ENCODE data around the gene TLK1.

TLK1 gene

DNA sequence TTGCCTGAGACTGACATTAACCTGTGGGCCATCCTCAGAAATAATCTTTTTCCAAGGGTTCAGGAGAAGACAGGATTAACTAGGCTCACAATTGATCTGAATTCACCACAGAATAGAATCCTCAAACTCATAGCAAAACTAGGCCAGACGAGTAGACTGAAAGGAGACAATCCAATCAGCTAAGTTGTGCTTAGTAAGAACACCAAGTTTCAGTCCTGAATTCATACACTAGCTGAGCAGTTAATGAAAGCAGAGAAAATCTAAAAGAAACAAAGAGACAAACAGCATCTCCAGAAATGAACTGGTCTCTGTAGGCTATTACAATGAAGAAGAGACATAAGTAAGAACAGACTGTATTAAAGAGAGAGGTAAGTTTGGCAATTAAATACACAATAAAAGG lies 142.2 kb downstream of the TLK1 start:
- intact Hi-C loops (cut with DNase I), result no loop called here
- no peak for DNase-seq

DNA sequence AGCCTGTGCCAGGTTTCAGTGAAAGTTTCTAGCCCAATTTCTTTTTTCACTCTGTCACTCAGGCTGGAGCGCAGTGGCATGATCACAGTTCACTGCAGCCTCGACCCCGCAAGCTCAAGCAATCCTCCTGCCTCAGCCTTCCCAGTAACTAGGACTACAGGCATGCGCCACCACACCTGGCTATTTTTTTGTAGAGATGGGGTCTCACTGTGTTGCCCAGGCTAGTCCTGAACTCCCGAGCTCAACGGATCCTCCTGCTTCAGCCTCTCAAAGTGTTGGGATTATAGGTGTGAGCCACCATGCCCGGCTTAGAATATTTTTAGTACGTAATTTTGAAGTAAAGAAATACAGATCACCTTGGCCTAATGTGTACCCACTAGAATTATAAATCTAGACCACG lies 144.6 kb downstream of the TLK1 start:
- peak in 1 of 10 donors; percentile 38 for DNase-seq
- intact Hi-C loops (cut with DNase I), result no loop called here

DNA sequence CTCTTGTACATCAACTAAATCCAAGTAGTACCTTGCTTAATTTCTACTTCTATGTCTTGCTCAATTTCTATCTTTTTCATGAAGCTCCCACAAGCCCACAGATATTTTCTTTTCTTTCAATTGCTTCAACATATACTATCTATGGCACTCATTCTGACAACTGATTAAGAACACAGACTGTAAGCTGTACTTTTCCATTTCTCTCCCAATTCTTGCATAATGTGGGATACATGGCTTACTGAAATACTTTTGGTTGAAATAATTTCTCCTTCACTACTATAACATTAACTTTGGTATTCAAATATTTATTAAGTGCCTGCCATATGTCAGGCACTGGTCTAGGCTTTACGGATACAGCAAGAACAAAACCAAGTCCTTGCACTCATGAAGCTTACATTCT lies 146.8 kb downstream of the TLK1 start:
- no peak for DNase-seq
- intact Hi-C loops (cut with DNase I), result no loop called here

DNA sequence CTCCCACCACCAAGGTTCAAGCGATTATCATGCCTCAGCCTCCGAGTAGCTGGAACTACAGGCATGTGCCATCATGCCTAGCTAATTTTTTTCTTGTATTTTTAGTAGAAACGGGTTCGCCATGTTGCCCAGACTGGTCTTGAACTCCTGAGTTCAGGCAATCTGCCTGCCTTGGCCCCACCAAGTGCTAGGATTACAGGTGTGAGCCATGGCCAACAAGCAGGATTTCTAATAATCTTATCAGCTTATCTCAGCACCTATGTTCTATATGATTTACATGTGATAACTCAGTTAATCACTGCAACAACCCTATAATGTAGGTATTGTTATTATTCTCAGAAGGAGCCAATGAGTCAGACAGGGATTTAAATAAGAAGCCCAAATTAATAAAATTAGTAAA lies 151.3 kb downstream of the TLK1 start:
- intact Hi-C loops (cut with DNase I), result no loop called here
- DNase-seq, result no peak

DNA sequence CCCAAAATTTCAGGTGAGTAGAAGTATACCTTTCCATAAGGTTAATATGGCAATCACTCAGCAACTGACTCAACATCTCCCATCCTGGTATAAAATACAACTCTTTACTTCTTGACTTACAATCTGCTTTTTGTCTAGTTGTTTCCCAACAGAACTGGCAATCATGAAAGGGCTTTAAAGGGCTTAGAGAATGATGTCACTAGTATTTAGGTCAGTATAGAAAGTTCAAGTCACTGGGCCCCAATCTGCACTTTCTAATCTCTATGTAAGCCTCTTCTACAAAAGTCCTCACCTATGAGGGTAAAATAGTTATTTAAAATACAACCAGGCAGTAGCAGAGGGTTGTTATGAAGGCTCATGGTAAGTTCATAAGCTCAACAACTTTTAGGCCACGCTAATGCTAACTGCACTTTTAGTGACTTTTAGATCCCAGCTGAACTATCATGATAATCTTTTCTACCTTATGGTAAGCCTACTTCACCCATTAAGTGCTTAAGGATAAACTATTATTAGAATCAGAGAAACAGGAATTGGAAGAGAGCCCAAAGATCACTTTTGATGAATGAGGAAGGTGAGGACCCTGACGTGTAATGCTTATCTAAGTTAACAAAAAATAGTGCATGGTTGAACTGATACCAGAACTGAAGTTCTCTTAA lies 152.0 kb downstream of the TLK1 start:
- DNase-seq, result no peak
- intact Hi-C loops (cut with DNase I), result no loop called here

DNA sequence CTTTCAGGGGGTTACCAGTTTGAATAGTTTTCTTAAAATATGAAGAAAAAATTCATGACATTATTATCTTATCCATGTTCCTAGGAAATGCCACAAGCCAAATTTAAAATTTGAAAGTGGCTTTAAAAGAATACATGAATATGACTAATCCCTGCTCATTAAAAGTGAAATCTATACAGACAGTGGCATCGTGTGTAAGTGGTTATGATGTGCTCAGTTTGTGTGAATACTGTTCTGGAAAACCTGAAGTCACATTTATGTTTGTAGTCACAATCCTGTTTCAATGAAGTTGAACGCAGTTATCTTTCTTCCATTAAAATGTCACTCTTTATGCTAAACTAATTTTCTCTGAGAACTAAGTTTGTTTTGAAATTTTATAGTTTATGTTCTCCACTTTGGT lies 155.9 kb downstream of the TLK1 start:
- intact Hi-C loops (cut with DNase I), result no loop called here
- DNase-seq, result no peak

DNA sequence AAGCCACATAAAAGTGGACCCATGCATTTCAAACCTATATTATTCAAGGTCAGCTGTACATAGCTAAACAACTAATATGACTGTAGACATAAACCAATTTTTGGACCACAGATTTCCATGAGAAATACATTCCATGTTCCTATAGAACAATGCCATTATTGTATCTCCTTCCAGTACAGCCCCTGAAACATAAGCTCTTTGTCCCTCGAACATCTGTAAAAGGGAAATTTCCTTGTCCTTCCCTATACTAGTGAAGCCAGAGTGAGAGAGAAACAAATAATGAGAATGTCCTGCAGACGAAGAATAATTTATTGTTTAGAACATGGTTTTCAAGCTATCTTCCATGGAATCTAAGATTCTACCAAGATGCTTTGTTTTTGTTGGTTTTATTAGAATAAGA lies 156.3 kb downstream of the TLK1 start:
- intact Hi-C loops (cut with DNase I), result no loop called here
- no peak for DNase-seq

DNA sequence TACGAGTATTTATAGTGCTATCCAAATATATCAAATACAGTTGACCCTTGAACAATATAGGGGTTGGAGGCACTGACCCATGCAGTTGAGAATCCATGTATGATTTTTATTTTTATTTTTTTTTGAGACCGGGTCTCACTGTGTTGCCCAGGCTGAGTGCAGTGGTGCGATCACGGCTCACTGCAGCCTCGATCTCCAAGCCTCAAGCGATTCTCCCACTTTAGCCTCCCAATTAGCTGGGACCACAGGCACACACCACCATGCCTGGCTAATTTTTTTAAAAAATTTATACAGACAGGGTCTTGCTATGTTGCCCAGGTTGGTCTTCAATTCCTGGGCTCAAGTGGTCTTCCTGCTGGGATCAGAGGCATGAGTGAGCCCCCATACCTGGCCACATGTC lies 161.0 kb downstream of the TLK1 start:
- DNase-seq, result no peak
- intact Hi-C loops (cut with DNase I), result no loop called here

DNA sequence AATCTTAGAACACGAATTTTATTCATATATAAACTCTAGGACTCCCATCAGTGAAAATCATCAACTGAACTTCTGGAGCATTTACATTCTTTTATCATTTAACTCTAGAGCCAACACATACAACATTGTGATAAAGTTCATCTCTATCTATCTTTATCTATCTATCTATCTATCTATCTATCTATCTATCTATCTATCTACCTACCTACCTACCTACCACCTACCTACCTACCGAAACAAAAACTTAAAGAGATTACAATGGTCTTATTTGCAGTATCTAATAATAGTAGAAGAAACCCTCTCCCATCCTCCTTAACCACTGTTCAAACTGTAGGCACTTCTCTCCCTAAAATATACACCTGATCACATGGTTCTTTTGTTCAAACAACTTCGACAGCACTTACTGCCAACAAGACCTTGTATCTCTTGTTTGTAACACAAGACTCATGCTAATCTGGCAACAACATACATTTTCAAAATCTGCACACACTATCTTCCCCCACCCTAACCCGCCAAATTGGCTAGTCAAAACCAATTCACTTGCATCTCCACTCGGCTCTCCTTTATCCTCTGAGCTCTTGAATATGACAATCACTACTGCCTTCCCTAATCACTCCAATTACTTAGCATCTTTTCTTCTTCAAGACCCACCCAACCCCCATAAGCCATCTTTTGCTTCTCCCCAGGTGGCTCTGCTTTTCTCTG lies 162.6 kb downstream of the TLK1 start:
- intact Hi-C loops (cut with DNase I), result no loop called here
- DNase-seq, result no peak

DNA sequence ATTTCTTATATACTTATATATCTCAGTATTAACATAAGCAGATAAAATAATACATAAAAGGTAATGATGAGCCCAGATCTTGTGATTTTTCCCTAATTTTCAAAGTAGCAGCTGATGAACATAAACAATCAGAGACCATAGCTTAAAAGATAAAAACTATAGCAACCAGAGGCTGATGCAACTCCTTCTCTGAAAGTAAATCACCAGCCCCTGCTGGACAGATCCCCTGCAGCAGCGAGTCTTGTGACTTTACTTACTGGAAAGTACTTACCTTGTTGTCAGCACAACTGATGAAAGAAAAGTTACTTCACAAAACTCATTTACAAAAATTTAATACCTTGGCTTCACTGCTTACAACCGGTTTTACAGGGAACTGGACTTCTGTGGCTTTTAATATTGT lies 164.4 kb downstream of the TLK1 start:
- DNase-seq, result no peak
- intact Hi-C loops (cut with DNase I), result no loop called here

DNA sequence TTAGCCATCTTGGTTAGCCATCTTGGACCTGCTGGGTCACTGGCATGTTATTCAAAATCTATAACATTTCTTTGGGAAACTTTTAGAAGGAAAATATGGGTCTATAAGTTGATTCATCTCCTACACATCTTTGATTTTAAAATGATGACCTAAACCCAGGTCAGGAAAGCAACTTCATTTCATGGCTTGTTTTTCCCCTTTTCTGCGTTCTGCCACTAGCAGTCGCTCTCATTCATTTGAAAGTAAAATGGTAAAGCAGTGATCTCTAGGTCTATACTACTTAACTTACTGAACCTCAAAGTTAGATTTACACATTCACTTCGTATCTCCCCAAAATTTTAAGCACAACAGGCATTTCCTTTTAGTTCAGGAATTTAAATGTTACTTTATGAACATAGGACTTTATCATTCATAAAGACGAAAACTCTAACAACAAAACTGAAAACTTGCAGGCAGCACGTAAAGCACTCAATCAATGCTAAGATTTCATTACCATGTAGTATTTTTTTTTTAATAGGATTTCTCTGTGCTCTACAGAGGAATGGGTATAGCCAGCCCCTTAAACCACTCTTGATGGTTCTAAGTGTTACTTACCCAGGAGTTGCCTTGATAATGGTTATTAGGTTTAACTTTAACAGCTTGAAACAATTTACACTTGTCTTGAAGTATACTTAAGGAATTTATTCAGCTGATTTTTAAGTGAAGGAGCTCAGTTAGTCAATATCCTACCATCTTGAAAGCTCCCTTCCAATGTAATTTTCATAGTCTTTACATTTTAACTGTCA lies 169.1 kb downstream of the TLK1 start:
- DNase-seq, result no peak
- intact Hi-C loops (cut with DNase I), result no loop called here

DNA sequence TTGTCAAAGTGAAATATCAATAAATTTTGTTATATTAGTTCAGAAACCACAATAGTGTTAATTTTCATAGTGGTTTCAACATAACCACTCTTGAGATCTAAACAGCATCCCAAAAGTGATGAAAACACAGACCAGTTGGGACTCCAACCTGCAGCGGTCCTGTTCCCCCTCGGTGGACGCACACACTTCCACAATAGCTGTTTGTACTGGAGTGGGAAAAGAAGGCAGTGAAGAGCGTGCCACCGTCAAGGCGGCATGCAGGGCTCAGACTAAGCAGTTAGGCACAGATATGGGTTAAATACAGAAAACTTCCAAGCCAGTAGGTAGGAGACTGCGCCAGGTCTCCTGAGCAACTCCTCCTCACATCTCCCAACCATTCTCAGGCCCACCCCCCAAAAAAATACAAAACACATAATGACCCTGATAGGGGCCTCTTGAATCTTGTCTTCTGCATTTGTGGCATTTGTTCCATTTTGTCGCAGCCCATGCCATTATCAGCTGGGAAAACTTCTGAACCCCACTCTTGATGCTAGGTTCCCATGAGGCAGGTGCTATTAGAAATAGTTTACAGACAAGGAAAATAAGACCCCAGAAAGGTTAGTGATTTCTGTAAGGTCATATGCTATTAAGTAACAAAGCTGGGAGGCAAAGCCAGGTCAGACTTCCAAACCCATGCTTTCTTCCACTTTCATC lies 174.0 kb downstream of the TLK1 start:
- no peak for DNase-seq
- intact Hi-C loops (cut with DNase I), result no loop called here

DNA sequence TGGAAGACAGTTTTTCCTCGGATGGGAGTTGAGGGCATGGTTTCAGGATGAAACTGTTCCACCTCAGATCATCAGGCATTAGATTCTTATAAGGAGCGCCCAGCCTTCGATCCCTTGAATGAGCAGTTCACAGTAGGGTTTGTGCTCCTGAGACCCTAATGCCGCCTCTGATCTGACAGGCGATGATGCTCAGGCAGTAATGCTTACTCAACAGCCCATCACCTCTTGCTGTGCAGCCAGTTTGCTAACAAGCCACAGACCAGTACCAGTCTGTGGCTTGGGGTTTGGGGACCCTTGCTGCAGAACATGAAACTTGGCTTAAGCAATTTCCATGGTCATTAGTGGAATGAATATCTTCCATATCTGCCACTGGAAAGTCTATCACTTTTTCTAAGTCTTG lies 175.3 kb downstream of the TLK1 start:
- DNase-seq, result no peak
- intact Hi-C loops (cut with DNase I), result no loop called here

DNA sequence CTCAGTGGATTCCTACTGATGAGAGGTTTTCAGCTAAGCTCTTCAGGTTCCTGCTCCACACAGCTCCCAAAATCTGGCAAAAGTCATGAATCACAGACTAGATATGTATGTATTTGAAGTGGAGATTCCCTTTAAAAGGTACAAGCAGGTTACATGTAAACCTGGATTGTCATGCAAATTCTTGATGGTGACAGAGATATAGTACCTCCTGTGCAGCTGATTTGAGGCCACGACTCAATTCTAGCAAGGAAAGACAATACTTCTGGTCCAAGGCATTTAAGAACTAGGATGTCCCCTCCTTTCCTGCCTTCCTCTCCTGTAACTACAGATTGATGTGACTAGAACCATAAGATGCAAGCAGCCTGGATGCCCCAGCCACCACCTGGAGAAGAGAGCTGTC lies 176.6 kb downstream of the TLK1 start:
- intact Hi-C loops (cut with DNase I), result no loop called here

DNA sequence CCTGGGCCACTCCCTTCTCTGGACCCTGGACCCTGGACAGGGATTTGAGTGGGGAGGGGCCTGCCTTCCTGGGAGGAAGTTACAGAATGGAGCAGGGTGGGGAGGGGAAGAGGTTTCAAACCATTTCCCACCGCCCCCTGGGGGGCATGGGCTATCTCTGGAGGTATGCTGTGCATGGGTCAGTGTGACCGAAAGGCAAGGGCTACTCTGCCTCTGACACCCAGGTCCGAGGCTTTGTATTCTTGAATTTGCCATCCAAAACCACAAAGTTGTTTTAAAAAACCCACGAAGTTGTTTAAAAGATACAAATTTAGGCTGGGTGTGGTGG lies 184.8 kb downstream of the TLK1 start:
- DNase-seq, result no peak
- intact Hi-C loops (cut with DNase I), result no loop called here

More for the DNA sequence above, 176.6 kb downstream of the TLK1 start:
- DNase-seq, result no peak

DNA sequence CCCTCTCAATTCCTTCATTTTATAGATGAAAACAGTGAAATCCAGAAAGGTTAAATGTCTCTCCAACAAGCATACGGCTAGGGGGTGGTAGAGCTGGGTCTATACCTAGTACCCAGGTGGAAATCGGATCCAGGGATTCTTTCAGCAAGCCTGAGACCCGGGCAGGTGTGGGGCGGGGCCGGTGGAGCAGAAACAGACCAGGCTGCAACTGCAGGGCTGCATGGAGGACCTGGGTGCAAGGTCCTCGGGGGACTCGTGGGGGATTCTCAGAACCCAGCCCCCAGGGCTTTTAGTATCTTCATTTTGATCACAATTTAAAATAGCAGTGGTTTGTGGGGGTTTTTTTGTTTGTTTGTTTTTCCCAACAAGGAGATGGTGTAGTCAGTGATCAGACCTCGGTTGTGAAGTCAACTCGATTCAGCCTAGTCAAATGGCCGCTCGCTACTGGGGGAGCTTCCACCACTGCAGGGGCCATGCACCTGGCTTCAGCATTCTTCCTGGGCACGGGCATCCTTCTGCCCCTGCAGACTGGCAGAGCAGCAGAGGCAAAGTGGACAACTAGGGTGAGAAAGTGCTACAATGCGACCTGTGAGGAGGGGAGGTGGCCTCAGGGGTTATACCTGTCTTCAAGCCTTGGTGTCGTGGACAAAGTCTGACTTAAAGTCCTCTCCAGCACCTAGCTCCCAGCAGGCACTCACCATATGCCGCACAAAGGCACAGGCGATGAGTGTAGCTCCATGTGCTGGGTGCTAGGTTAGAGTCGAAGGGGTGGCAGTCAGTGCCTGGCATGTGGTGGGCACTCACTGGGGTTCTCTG lies 185.4 kb downstream of the TLK1 start:
- no peak for DNase-seq
- intact Hi-C loops (cut with DNase I), result no loop called here

DNA sequence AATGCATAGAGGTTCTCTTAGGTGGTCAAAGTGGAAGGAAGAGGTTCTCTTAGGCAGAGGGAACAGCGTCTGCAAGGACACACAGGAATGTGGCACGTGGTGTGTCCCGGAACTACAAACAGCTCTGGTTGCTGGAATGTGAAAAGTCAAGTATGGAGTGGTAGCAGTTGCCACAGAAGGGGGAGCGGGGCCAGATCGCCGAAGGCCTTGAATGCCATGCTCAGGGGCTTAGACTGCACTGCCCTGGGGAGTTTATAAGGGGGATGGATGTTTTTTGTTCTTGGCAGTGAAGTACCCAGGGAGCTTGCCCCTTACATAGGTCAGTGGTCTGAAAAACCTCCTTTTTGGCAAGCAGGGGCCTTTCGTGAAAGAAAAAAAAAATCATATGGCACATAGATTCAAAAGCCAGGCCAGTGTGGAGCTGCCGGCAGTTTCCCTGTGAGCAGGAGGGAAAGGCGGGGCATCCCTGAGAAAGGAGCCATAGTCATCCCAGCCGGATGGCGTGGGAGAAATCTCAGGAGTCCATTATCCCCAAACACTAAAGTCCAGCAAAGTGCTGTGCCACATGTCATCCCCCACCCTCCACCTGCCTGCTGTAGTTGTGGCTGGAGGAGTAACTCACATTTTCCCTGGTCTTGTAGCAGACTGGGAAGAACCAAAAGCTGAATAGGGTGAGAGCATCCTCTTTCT lies 186.2 kb downstream of the TLK1 start:
- intact Hi-C loops (cut with DNase I), result loop anchor here (5.0 kb wide), 2 partner anchors 113 to 458 kb away; partner anchors contain the start of genes DCAF17 and METTL8
- no peak for DNase-seq

DNA sequence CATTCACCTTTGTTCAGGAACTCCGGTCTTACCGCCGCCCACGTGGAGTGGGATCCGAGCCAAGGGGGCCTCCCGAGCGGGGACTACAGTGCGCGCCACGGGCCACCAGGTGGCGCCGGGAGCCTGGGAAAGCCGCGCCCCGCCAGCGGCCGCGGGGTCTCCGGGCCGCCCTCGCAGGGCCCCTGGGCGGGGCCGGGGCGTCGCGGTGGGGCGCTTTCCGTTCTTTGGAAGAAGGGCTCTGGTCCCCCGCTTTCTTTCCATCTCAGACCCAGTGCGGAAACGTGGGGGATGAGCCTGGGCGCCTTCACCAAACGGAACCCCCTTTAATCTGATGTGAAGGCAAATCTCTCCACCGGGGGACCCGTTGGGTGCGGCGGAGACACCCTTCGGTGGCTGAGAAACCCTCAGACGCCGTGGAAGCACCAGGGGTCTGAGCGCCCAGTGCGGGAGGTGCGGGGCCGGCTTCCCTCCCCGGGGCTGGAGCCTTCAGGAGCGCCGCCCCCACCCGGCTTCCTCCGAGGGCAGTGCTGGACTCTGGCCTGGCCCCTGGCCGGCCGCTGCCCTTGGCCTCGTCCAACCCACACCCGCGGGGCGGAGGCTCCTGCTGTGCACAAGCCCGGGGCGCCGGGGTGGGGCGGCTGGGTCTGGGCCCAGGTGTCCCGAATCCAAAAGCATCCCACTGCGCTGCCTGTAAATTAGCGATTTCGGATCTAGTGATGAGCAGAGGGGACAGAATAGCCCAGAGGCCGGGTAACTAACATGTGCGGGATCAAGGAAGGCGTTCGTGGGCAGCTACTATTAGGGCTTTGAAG lies 187.0 kb downstream of the TLK1 start:
- peak; percentile 63 to 97 (median 82) for DNase-seq
- intact Hi-C loops (cut with DNase I), result loop anchor here (1.0 to 5.0 kb wide), 4 partner anchors 114 to 459 kb away; partner anchors contain the start of genes DCAF17 and METTL8

DNA sequence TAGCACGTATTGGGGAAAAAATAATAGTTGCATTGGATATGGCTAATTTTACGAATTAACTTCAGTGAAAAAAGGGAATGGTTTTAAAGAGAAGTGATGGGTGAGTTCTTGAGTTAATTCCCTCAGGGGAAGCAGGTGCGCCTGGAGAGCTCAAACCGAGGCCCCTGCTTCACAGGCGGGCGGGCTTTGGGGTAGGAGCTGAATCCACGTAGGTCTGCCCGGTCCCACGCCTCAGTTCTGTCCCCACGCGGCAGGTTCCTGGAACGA lies 187.5 kb downstream of the TLK1 start:
- intact Hi-C loops (cut with DNase I), result loop anchor here (1.0 to 5.0 kb wide), 4 partner anchors 114 to 459 kb away; partner anchors contain the start of genes DCAF17 and METTL8
- DNase-seq, result no peak

Data from posterior cingulate gyrus (tissue), 11 donors.